Body of pancreas (tissue), 4 donors: ENCODE results near the gene EBI3.
"Not testable (repeated sequence)": the region's sequence is repeated elsewhere in the genome, so short reads cannot be mapped to it uniquely, and the experiment has no call there.

Experiments
- CTCF ChIP-seq, 7 experiments: fragments of 450-650 bp in 4 of 7; fragments of 200-600 bp in 3 of 7; sonication (generic) in 3 of 7; IDR thresholded peaks; one replicate each; pipeline ENCODE4 v1.5.1; 2016 to 2019; ENCODE audit warnings: antibody characterized with exemption in 7 of 7
- POLR2A ChIP-seq, 3 donors: fragments of 450-650 bp; IDR thresholded peaks; one replicate each; pipeline ENCODE4 v1.6.1; 2016; ENCODE audit warnings: antibody characterized with exemption in 3 of 3, mild to moderate bottlenecking in 2 of 3

DNA sequence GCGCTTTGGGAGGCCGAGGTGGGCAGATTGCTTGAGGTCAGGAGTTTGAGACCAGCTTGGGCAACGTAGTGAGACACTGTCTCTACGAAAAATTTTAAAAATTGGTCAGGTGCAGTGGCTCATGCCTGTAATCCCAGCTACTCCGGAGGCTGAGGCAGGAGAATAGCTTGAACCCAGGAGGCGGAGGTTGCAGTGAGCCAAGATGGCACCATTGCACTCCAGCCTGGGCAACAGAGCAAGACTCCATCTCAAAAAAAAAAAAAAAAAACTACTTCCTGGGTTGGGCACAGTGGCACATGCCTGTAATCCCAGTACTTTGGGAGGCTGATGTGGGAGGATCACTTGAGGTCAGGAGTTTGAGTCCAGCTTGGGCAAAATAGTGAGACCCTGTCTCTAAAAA lies 2.2 kb downstream of the EBI3 start:
- not testable (repeated sequence) for TF ChIP-seq CTCF, POLR2A (IDR thresholded peaks at IDR 0.05)
